SK-N-SH (cell line): Measurements from ENCODE around the gene CRB1.

ENCODE experiments used
- EZH2phosphoT487 ChIP-seq: fragments of 200-600 bp; sonication (generic); IDR thresholded peaks from 2 replicates; pipeline ENCODE4 v1.6.1; 2017; ENCODE audit warnings: low read depth, mixed run types, mild to moderate bottlenecking, antibody characterized with exemption, moderate library complexity, borderline replicate concordance
- GATA2 ChIP-seq: sonication (generic); formaldehyde crosslinking; IDR thresholded peaks from 2 replicates; pipeline ENCODE4 v1.5.0; 2020; ENCODE audit warnings: mild to moderate bottlenecking, missing genetic modification reagents
- JUND ChIP-seq: IDR thresholded peaks from 2 replicates; pipeline ENCODE4 v1.4.0; 2012
- POLR2AphosphoS5 ChIP-seq: IDR thresholded peaks from 2 replicates; pipeline ENCODE4 v1.6.1; 2012; ENCODE audit warnings: low read depth, low read length
- RAD21 ChIP-seq: IDR thresholded peaks from 2 replicates; pipeline ENCODE4 v1.6.1; 2012; ENCODE audit warnings: mild to moderate bottlenecking, low read length
- SIN3A ChIP-seq: IDR thresholded peaks from 2 replicates; pipeline ENCODE4 v1.6.1; 2012; ENCODE audit warnings: low read depth, mild to moderate bottlenecking, low read length, moderate library complexity, borderline replicate concordance
- SMC3 ChIP-seq: IDR thresholded peaks from 2 replicates; pipeline ENCODE4 v1.6.1; 2012; ENCODE audit warnings: low read depth, low read length, improper control_type of control experiment
- TAF1 ChIP-seq: IDR thresholded peaks from 2 replicates; pipeline ENCODE4 v1.6.1; 2012; ENCODE audit warnings: low read depth, mild to moderate bottlenecking, low read length, moderate library complexity, borderline replicate concordance
- TCF12 ChIP-seq: IDR thresholded peaks from 2 replicates; pipeline ENCODE4 v1.4.0; 2012
- TEAD4 ChIP-seq: IDR thresholded peaks from 2 replicates; pipeline ENCODE4 v1.4.0; 2012; ENCODE audit warnings: mild to moderate bottlenecking, borderline replicate concordance; ENCODE audit not compliant: insufficient read depth
- TF ChIP-seq, protein P1 (sequence below): fragments of 200-600 bp; sonication (generic); IDR thresholded peaks from 2 replicates; pipeline ENCODE4 v1.6.1; 2017; ENCODE audit warnings: antibody characterized with exemption, mild to moderate bottlenecking, moderate library complexity
- TF ChIP-seq, protein P2 (sequence below): fragments of 150-350 bp; IDR thresholded peaks from 2 replicates; pipeline ENCODE4 v1.6.1; 2017; ENCODE audit warnings: antibody characterized with exemption, low read length, low read depth, borderline replicate concordance
- TF ChIP-seq, protein P3 (sequence below): IDR thresholded peaks from 2 replicates; pipeline ENCODE4 v1.4.0; 2012; ENCODE audit warnings: low read depth, borderline replicate concordance

DNA sequence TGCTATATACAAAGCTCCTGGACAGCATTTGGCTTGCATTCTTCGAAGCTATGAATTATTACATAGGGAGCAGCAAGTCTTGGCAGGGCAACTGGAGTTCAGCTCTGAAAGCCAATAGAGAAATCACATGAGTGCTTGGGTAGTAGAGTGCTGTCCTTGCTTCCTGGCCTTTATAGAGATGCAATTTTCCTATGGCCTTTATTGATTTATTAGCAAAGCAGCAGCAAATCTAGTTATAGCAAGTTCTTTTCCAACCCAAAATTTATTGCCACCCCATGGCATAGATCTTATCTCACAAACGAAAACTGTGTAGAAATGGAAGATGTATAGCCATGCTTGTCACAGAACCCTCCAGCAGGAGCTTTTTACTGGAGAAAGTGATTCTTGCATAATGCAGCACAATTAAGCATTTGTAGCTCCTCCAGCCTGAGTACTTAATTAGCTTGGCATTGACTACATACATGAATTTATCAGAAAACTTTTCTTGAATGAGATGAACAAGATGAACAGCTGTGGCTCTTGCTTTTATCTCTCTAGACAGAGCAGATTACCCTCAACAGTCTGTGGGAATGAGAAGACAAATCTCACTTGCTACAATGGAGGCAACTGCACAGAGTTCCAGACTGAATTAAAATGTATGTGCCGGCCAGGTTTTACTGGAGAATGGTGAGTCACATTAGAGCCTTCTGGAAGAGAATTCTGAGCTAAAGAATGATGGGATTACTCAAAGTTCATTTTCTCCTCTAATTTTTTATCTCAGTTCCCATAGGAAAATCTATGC, 170.1 kb downstream of the CRB1 start:
- TF ChIP-seq, protein P1, sequence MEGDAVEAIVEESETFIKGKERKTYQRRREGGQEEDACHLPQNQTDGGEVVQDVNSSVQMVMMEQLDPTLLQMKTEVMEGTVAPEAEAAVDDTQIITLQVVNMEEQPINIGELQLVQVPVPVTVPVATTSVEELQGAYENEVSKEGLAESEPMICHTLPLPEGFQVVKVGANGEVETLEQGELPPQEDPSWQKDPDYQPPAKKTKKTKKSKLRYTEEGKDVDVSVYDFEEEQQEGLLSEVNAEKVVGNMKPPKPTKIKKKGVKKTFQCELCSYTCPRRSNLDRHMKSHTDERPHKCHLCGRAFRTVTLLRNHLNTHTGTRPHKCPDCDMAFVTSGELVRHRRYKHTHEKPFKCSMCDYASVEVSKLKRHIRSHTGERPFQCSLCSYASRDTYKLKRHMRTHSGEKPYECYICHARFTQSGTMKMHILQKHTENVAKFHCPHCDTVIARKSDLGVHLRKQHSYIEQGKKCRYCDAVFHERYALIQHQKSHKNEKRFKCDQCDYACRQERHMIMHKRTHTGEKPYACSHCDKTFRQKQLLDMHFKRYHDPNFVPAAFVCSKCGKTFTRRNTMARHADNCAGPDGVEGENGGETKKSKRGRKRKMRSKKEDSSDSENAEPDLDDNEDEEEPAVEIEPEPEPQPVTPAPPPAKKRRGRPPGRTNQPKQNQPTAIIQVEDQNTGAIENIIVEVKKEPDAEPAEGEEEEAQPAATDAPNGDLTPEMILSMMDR: no peak
- TF ChIP-seq TCF12 (no peak), TAF1 (no peak), GATA2 (no peak), SIN3A (no peak), EZH2phosphoT487 (no peak), POLR2AphosphoS5 (no peak), JUND (no peak), TEAD4 (no peak), SMC3 (no peak), RAD21 (no peak)
- TF ChIP-seq, protein P2, sequence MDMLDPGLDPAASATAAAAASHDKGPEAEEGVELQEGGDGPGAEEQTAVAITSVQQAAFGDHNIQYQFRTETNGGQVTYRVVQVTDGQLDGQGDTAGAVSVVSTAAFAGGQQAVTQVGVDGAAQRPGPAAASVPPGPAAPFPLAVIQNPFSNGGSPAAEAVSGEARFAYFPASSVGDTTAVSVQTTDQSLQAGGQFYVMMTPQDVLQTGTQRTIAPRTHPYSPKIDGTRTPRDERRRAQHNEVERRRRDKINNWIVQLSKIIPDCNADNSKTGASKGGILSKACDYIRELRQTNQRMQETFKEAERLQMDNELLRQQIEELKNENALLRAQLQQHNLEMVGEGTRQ: no peak
- TF ChIP-seq, protein P3, sequence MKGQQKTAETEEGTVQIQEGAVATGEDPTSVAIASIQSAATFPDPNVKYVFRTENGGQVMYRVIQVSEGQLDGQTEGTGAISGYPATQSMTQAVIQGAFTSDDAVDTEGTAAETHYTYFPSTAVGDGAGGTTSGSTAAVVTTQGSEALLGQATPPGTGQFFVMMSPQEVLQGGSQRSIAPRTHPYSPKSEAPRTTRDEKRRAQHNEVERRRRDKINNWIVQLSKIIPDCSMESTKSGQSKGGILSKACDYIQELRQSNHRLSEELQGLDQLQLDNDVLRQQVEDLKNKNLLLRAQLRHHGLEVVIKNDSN: no peak
